BJ (cell line): Measurements from ENCODE around the gene ROR2. TPM values are rescaled to one million over a fixed set of nuclear protein-coding genes. Genes with fewer than 3 reads are reported as not detected.

Experiments
- CTCF ChIA-PET: fragments of 350-600 bp; formaldehyde crosslinking; extraction: SDS; loops from one replicate; lab custom pipeline; 2021; ENCODE audit warnings: antibody characterized with exemption, inconsistent platforms; lab: Yijun Ruan, JAX
- POLR2A ChIA-PET: fragments of 300-600 bp; sonication (Branson Sonifier 250); formaldehyde crosslinking; extraction: SDS; loops from one replicate; lab custom pipeline; 2021; ENCODE audit warnings: antibody characterized with exemption; lab: Charles Lee
- DNase-seq: peaks from one replicate; pipeline ENCODE4 v3.0.0-alpha.2; 2011; ENCODE audit warnings: low read depth
- H3K27me3 ChIP-seq: 2 replicates; pipeline ENCODE4 v1.6.0; 2011; ENCODE audit warnings: low read length; ENCODE audit not compliant: control insufficient read depth, insufficient read depth
- H3K36me3 ChIP-seq: 2 replicates; pipeline ENCODE4 v1.5.1; 2011; ENCODE audit warnings: low read length; ENCODE audit not compliant: control insufficient read depth, insufficient read depth
- H3K4me3 ChIP-seq: 2 replicates; pipeline ENCODE4 v1.5.1; 2011; ENCODE audit warnings: low read depth, mild to moderate bottlenecking, control low read depth, low read length
- CTCF ChIP-seq: IDR thresholded peaks from 2 replicates; pipeline ENCODE4 v1.5.1; 2011; ENCODE audit warnings: low read depth, mild to moderate bottlenecking, control low read depth, inconsistent platforms, low read length, moderate library complexity; ENCODE audit not compliant: insufficient read depth
- polyA plus RNA-seq: library from polyadenylated mRNA; depleted of rRNA; stranded (reverse); fragments of >200 nt; gene quantifications from 2 replicates; pipeline ENCODE4 v1.2.3, GENCODE V29; 2011

ROR2 gene
- polyA plus RNA-seq, 1 experiment = 1.1 TPM

GRCh38 chr9:91848146-91848545 lies 101.9 kb downstream of the ROR2 start:
- DNase-seq = no peak
- POLR2A ChIA-PET = no interaction called here
- H3K4me3 ChIP-seq = no peak overlapping the region

GRCh38 chr9:91847581-91848091 lies 102.4 kb downstream of the ROR2 start:
- H3K4me3 ChIP-seq = no peak overlapping the region
- DNase-seq = peak; percentile 33
- no peak for TF ChIP-seq CTCF
- H3K27me3 ChIP-seq = no peaks in the 10 kb centered on the region
- ChIA-PET POLR2A (no interaction called here), CTCF (interaction anchor here (0.7 to 1.3 kb wide), 2 partner anchors 10 to 70 kb away, joined by 3 to 5 read pairs; no protein-coding TSS in a partner anchor)
- H3K36me3 ChIP-seq = no peaks in the 10 kb centered on the region

More at GRCh38 chr9:91848146-91848545, 101.9 kb downstream of the ROR2 start:
- Histone ChIP-seq H3K27me3 (no peaks in the 10 kb centered on the region), H3K36me3 (no peaks in the 10 kb centered on the region)
- no peak for TF ChIP-seq CTCF
- CTCF ChIA-PET = interaction anchor here (0.7 to 1.3 kb wide), 2 partner anchors 19 to 70 kb away, joined by 3 read pairs; no protein-coding TSS in a partner anchor

- ChIA-PET POLR2A (no interaction called here), CTCF (interaction anchor here (1.4 kb wide), 1 partner anchor 12 kb away, joined by 3 read pairs; no protein-coding TSS in a partner anchor)
- DNase-seq = no peak
Observed at GRCh38 chr9:91845879-91846278, 104.1 kb downstream of the ROR2 start.

GRCh38 chr9:91844701-91845291 lies 105.2 kb downstream of the ROR2 start:
- CTCF ChIA-PET = no interaction called here
- no peak for TF ChIP-seq CTCF

More at GRCh38 chr9:91845879-91846278, 104.1 kb downstream of the ROR2 start:
- H3K27me3 ChIP-seq = no peaks in the 10 kb centered on the region
- no peaks in the 10 kb centered on the region for H3K36me3 ChIP-seq
- no peak for TF ChIP-seq CTCF
- H3K4me3 ChIP-seq = no peak overlapping the region

GRCh38 chr9:91844190-91844589 lies 105.8 kb downstream of the ROR2 start:
- no peaks in the 10 kb centered on the region for H3K36me3 ChIP-seq
- H3K27me3 ChIP-seq = no peaks in the 10 kb centered on the region
- DNase-seq = no peak
- TF ChIP-seq CTCF = no peak
- H3K4me3 ChIP-seq = no peak overlapping the region
- ChIA-PET POLR2A (no interaction called here), CTCF (no interaction called here)

More at GRCh38 chr9:91844701-91845291, 105.2 kb downstream of the ROR2 start:
- no peak for DNase-seq
- Histone ChIP-seq H3K27me3 (no peaks in the 10 kb centered on the region), H3K4me3 (no peak overlapping the region), H3K36me3 (no peaks in the 10 kb centered on the region)
- POLR2A ChIA-PET = no interaction called here
